Measurements from ENCODE around the gene STAC3.

Gene STAC3

GRCh38 chr12:57205186-57205585 lies 45.8 kb downstream of the STAC3 start:
- Histone ChIP-seq H3K4me2 (no peak overlapping the region), H4K20me1 (no peaks in the 10 kb centered on the region; the same call in 1 of the 2 replicates), H3K4me1 (peaks cover 34% of the 10 kb centered on the region), H3K4me3 (no peak overlapping the region), H3K27ac (no peak overlapping the region), H3K9ac (0 out of 2 replicates have a peak overlapping the region, but pooled peaks have one; percentile 34), H3K27me3 (no peaks in the 10 kb centered on the region), H3K36me3 (peaks cover 58% of the 10 kb centered on the region; the same call in 1 of the 2 replicates), H3K9me3 (no peaks in the 10 kb centered on the region)
- no peak for TF ChIP-seq Cebpa-rat (IDR thresholded peaks at IDR 0.05)

GRCh38 chr12:57204454-57204853 lies 46.5 kb downstream of the STAC3 start:
- Histone ChIP-seq H4K20me1 (no peaks in the 10 kb centered on the region), H3K9me3 (no peaks in the 10 kb centered on the region), H3K4me1 (peaks cover 27% of the 10 kb centered on the region), H3K9ac (0 out of 2 replicates have a peak overlapping the region, but pooled peaks have one; percentile 34), H3K4me3 (no peak overlapping the region), H3K4me2 (peak overlapping the region; percentile 24; the same call in 1 of the 2 replicates), H3K27ac (no peak overlapping the region), H3K36me3 (peaks cover 64% of the 10 kb centered on the region; the same call in 1 of the 2 replicates), H3K27me3 (no peaks in the 10 kb centered on the region)
- no peak for TF ChIP-seq Cebpa-rat (IDR thresholded peaks at IDR 0.05)

DNA sequence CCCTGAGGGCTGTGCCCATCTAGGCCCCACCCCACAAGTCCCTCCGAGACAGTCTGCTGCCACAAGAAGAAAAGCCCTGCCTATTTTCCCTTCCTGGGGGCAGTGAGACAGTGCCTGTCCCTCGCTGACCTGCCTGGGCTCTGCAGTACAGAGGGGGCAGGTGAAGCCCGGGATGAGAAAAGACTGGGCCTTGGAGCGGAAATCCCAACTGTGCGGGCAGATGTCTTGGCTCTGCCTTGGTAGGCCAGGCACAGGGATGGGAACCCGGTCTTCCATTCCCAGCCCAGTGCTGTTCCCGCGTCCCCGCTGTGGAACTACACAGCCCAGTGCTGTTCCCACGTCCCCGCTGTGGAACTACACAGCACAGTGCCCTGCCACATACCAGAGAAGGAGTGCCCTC lies 47.2 kb downstream of the STAC3 start:
- Histone ChIP-seq H3K9ac (0 out of 2 replicates have a peak overlapping the region, but pooled peaks have one; percentile 34), H3K9me3 (no peaks in the 10 kb centered on the region), H3K4me2 (no peak overlapping the region), H3K4me1 (peaks cover 21% of the 10 kb centered on the region), H3K4me3 (no peak overlapping the region), H3K27me3 (no peaks in the 10 kb centered on the region), H3K27ac (no peak overlapping the region), H4K20me1 (no peaks in the 10 kb centered on the region), H3K36me3 (peaks cover 71% of the 10 kb centered on the region)
- no peak for TF ChIP-seq Cebpa-rat (IDR thresholded peaks at IDR 0.05)

DNA sequence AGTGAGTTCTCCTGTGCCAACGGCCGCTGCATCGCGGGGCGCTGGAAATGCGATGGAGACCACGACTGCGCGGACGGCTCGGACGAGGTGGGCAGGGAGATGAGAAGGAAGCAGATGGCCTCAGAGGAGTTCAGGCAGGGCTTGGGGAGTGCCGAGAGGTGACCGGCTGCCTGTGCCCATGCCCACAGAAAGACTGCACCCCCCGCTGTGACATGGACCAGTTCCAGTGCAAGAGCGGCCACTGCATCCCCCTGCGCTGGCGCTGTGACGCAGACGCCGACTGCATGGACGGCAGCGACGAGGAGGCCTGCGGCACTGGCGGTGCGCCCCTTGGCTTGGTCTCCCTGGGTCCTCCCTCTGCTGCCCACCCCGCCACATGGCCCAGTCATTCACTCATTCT lies 47.8 kb downstream of the STAC3 start:
- H3K9ac ChIP-seq, result no peak overlapping the region
- no peak overlapping the region for H3K4me2 ChIP-seq
- H3K27me3 ChIP-seq, result no peaks in the 10 kb centered on the region
- no peak overlapping the region for H3K27ac ChIP-seq
- TF ChIP-seq Cebpa-rat (IDR thresholded peaks at IDR 0.05), result no peak
- peaks cover 77% of the 10 kb centered on the region for H3K36me3 ChIP-seq
- no peak overlapping the region for H3K4me3 ChIP-seq
- H4K20me1 ChIP-seq, result no peaks in the 10 kb centered on the region
- H3K9me3 ChIP-seq, result no peaks in the 10 kb centered on the region
- peaks cover 15% of the 10 kb centered on the region for H3K4me1 ChIP-seq

DNA sequence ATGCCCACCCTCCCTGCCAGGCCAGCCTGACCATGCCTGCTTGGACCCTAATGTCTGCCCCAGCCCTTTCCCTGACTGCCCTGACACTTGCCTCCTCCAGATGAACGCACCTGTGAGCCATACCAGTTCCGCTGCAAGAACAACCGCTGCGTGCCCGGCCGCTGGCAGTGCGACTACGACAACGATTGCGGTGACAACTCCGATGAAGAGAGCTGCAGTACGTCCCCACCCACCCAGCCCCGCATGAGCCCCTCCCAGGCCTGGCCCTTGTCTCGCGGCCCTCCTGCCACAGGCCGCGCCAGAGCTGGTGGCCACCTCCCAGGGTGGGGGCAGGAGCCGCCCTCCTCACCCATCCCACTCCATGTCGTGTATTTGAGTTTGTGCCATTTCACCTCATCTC lies 48.7 kb downstream of the STAC3 start:
- peaks cover 86% of the 10 kb centered on the region for H3K36me3 ChIP-seq

DNA sequence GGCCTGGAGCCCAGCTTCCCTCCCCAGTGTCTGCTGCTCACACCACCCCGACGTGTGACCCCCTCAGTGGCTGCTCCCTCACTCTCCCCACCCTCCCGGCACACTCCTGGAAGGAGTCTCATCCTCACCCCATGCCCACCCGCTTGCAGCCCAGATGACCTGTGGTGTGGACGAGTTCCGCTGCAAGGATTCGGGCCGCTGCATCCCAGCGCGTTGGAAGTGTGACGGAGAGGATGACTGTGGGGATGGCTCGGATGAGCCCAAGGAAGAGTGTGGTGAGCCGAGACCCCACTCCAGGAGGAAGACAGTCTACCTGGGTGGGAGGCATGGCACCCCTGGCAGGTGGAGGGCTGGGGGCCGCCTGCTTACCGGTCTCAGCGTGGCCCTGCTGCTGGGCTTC lies 49.4 kb downstream of the STAC3 start:
- H3K27me3 ChIP-seq, result no peaks in the 10 kb centered on the region
- 0 out of 2 replicates have a peak, but pooled peaks cover 2% of the 10 kb centered on the region for H4K20me1 ChIP-seq
- no peak overlapping the region for H3K27ac ChIP-seq
- no peak overlapping the region for H3K9ac ChIP-seq
- H3K4me3 ChIP-seq, result no peak overlapping the region
- no peak overlapping the region for H3K4me2 ChIP-seq
- TF ChIP-seq Cebpa-rat (IDR thresholded peaks at IDR 0.05), result no peak
- peaks cover 91% of the 10 kb centered on the region for H3K36me3 ChIP-seq
- H3K4me1 ChIP-seq, result peaks cover 11% of the 10 kb centered on the region
- H3K9me3 ChIP-seq, result no peaks in the 10 kb centered on the region

More for the DNA sequence above, 48.7 kb downstream of the STAC3 start:
- Histone ChIP-seq H3K27me3 (no peaks in the 10 kb centered on the region), H3K4me3 (no peak overlapping the region), H3K9ac (no peak overlapping the region), H3K4me1 (peaks cover 8% of the 10 kb centered on the region), H3K27ac (no peak overlapping the region), H4K20me1 (no peaks in the 10 kb centered on the region), H3K9me3 (no peaks in the 10 kb centered on the region), H3K4me2 (no peak overlapping the region)
- TF ChIP-seq Cebpa-rat (IDR thresholded peaks at IDR 0.05), result no peak

DNA sequence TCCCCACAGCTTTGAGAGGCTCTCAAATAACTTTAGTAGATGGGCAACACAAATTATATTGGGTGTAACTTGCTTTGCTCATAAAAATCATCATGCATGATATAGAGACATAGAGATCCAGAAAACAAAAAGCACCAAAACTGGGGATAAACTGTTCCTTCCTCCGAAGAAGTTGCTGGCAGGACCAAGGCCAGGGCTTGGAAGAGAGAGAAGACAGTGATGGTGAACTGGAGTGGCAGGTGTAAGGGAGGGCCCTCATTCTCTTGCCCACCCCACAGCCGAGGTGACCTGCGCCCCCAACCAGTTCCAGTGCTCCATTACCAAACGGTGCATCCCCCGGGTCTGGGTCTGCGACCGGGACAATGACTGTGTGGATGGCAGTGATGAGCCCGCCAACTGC lies 49.8 kb downstream of the STAC3 start:
- 0 out of 2 replicates have a peak, but pooled peaks cover 7% of the 10 kb centered on the region for H4K20me1 ChIP-seq
- H3K9me3 ChIP-seq, result no peaks in the 10 kb centered on the region
- H3K4me2 ChIP-seq, result no peak overlapping the region
- H3K36me3 ChIP-seq, result peaks cover 89% of the 10 kb centered on the region
- no peak overlapping the region for H3K9ac ChIP-seq
- TF ChIP-seq Cebpa-rat (IDR thresholded peaks at IDR 0.05), result no peak
- H3K4me1 ChIP-seq, result peaks cover 15% of the 10 kb centered on the region
- H3K4me3 ChIP-seq, result no peak overlapping the region
- no peaks in the 10 kb centered on the region for H3K27me3 ChIP-seq
- H3K27ac ChIP-seq, result no peak overlapping the region

DNA sequence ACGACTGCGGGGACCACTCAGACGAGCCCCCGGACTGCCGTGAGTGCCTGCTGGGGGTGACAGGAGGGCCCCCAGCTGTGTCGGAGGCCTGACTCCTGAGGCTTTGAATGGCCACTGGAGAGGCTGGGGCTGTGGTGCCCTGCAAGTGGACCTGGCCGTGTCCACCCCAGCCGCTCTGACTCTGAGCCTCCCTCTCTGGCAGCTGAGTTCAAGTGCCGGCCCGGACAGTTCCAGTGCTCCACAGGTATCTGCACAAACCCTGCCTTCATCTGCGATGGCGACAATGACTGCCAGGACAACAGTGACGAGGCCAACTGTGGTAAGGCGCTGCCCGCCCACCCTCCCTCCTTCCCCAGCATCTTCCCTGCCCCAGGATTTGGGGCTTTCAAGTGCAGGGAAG lies 50.5 kb downstream of the STAC3 start:
- Histone ChIP-seq H3K4me1 (peaks cover 22% of the 10 kb centered on the region), H3K9me3 (no peaks in the 10 kb centered on the region), H4K20me1 (0 out of 2 replicates have a peak, but pooled peaks cover 14% of the 10 kb centered on the region), H3K4me3 (no peak overlapping the region), H3K9ac (no peak overlapping the region), H3K27me3 (no peaks in the 10 kb centered on the region), H3K36me3 (peaks cover 81% of the 10 kb centered on the region), H3K27ac (no peak overlapping the region), H3K4me2 (no peak overlapping the region)
- TF ChIP-seq Cebpa-rat (IDR thresholded peaks at IDR 0.05), result no peak

- H3K4me2 ChIP-seq, result no peak overlapping the region
- no peak overlapping the region for H3K9ac ChIP-seq
- H3K36me3 ChIP-seq, result peaks cover 72% of the 10 kb centered on the region
- no peak overlapping the region for H3K27ac ChIP-seq
- no peaks in the 10 kb centered on the region for H3K27me3 ChIP-seq
- TF ChIP-seq Cebpa-rat (IDR thresholded peaks at IDR 0.05), result no peak
- H3K9me3 ChIP-seq, result no peaks in the 10 kb centered on the region
- no peak overlapping the region for H3K4me3 ChIP-seq
- 0 out of 2 replicates have a peak, but pooled peaks cover 16% of the 10 kb centered on the region for H4K20me1 ChIP-seq
- H3K4me1 ChIP-seq, result peaks cover 21% of the 10 kb centered on the region
These were observed 51.8 kb downstream of the STAC3 start for GRCh38 chr12:57199191-57199590.

DNA sequence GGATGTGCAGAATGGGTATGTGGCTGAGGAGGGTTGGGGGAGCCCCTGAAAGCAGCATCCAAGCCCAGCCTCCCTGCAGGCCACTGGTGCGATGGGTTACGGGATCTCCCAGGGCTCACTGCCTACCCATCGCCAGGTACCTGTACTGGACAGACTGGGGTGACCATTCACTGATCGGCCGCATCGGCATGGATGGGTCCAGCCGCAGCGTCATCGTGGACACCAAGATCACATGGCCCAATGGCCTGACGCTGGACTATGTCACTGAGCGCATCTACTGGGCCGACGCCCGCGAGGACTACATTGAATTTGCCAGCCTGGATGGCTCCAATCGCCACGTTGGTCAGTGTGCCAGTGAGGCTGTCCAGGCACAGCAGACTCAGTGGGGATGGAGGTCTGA lies 52.7 kb downstream of the STAC3 start:
- Histone ChIP-seq H3K4me2 (no peak overlapping the region), H3K36me3 (peaks cover 72% of the 10 kb centered on the region), H3K27ac (no peak overlapping the region), H3K9me3 (no peaks in the 10 kb centered on the region), H3K4me3 (no peak overlapping the region), H4K20me1 (0 out of 2 replicates have a peak, but pooled peaks cover 16% of the 10 kb centered on the region), H3K9ac (no peak overlapping the region), H3K27me3 (no peaks in the 10 kb centered on the region), H3K4me1 (peaks cover 21% of the 10 kb centered on the region)
- no peak for TF ChIP-seq Cebpa-rat (IDR thresholded peaks at IDR 0.05)

DNA sequence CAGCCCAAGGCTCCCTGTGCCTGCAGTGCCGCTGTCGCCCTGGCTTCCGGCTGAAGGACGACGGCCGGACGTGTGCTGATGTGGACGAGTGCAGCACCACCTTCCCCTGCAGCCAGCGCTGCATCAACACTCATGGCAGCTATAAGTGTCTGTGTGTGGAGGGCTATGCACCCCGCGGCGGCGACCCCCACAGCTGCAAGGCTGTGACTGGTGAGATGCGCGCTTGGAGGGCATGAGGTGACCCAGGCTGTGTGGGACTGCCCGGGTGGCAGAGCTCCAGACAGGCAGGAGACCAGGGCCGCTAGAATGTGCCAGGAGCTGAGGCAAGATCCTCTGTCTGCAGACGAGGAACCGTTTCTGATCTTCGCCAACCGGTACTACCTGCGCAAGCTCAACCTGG lies 54.0 kb downstream of the STAC3 start:
- no peak for TF ChIP-seq Cebpa-rat (IDR thresholded peaks at IDR 0.05)
- H3K36me3 ChIP-seq, result peaks cover 74% of the 10 kb centered on the region

More for the DNA sequence above, 54.0 kb downstream of the STAC3 start:
- Histone ChIP-seq H3K4me3 (no peak overlapping the region), H3K9me3 (no peaks in the 10 kb centered on the region), H4K20me1 (0 out of 2 replicates have a peak, but pooled peaks cover 16% of the 10 kb centered on the region), H3K4me2 (peak overlapping the region; percentile 77; the same call in 1 of the 2 replicates), H3K9ac (no peak overlapping the region), H3K4me1 (peaks cover 21% of the 10 kb centered on the region), H3K27ac (no peak overlapping the region), H3K27me3 (no peaks in the 10 kb centered on the region)
